22Rv1 (cell line): ENCODE measurements around the gene CNTN4.

Experiments
- CTCF ChIP-seq: fragments of 450-650 bp; IDR thresholded peaks from 2 replicates; pipeline ENCODE4 v1.5.1; 2017; ENCODE audit warnings: mild to moderate bottlenecking
- ZFX ChIP-seq: fragments of 450-650 bp; IDR thresholded peaks from 2 replicates; pipeline ENCODE4 v1.6.1; 2017; ENCODE audit warnings: antibody characterized with exemption, borderline replicate concordance

DNA sequence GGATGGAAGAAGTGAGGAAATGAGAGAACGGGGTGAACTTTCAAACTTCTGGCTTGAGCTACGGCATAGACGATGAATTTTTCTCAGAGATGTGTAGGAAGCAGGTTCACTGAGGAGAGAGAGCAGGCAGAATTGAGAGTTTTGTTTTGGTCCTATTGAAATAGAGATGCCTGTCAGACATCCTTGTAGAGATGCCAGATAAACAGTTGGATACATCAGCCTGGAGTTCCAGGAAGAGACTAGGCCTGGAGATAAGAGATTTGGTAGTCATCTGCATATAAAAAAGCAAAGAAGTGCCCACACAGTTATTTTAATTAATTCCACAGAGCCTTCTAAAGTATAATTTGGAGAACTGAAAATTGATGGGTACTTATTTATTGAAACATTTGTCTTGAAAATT lies 515.9 kb downstream of the CNTN4 start:
- no peak for TF ChIP-seq CTCF
- TF ChIP-seq ZFX = no peak
